Measurements from ENCODE around the gene TCEANC2.

Gene TCEANC2

GRCh38 chr1:54131419-54131818, 78.0 kb downstream of the TCEANC2 start:
- no peak overlapping the region for H3K27ac ChIP-seq (ENCODE audit: low read depth, low read length, poor library complexity, severe bottlenecking)
- no peaks in the 10 kb centered on the region for H3K9me2 ChIP-seq (ENCODE audit: low read depth, low read length)
- no peak overlapping the region for H3K9ac ChIP-seq (ENCODE audit: low read length)
- H2AFZ ChIP-seq (ENCODE audit: low read length) = no peak overlapping the region
- H3K79me2 ChIP-seq (ENCODE audit: insufficient read depth, low read length) = no peaks in the 10 kb centered on the region
- no peaks in the 10 kb centered on the region for H3K4me1 ChIP-seq (ENCODE audit: insufficient read depth, low read length, severe bottlenecking)
- no peak overlapping the region for H3K4me3 ChIP-seq (ENCODE audit: low read depth, low read length, poor library complexity, severe bottlenecking)
- no peaks in the 10 kb centered on the region for H4K20me1 ChIP-seq (ENCODE audit: insufficient read depth, low read length)
- H3K27me3 ChIP-seq (ENCODE audit: insufficient read depth, low read length) = 0 out of 2 replicates have a peak, but pooled peaks cover 3% of the 10 kb centered on the region
- H3K9me3 ChIP-seq (ENCODE audit: low read length) = no peaks in the 10 kb centered on the region
- H3K4me2 ChIP-seq (ENCODE audit: low read length) = no peak overlapping the region
- no peak for TF ChIP-seq EZH2 (IDR thresholded peaks at IDR 0.05; ENCODE audit: borderline replicate concordance, low read length)
- TF ChIP-seq, protein P1, sequence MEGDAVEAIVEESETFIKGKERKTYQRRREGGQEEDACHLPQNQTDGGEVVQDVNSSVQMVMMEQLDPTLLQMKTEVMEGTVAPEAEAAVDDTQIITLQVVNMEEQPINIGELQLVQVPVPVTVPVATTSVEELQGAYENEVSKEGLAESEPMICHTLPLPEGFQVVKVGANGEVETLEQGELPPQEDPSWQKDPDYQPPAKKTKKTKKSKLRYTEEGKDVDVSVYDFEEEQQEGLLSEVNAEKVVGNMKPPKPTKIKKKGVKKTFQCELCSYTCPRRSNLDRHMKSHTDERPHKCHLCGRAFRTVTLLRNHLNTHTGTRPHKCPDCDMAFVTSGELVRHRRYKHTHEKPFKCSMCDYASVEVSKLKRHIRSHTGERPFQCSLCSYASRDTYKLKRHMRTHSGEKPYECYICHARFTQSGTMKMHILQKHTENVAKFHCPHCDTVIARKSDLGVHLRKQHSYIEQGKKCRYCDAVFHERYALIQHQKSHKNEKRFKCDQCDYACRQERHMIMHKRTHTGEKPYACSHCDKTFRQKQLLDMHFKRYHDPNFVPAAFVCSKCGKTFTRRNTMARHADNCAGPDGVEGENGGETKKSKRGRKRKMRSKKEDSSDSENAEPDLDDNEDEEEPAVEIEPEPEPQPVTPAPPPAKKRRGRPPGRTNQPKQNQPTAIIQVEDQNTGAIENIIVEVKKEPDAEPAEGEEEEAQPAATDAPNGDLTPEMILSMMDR (IDR thresholded peaks at IDR 0.05; ENCODE audit: low read length) = no peak
- H3F3A ChIP-seq (ENCODE audit: insufficient read depth, low read length) = no peaks in the 10 kb centered on the region
- no peaks in the 10 kb centered on the region for H3K36me3 ChIP-seq (ENCODE audit: insufficient read depth, low read length)

- no peak overlapping the region for H2AFZ ChIP-seq (ENCODE audit: low read length)
Observed at GRCh38 chr1:54132495-54132894, 79.1 kb downstream of the TCEANC2 start.

DNA sequence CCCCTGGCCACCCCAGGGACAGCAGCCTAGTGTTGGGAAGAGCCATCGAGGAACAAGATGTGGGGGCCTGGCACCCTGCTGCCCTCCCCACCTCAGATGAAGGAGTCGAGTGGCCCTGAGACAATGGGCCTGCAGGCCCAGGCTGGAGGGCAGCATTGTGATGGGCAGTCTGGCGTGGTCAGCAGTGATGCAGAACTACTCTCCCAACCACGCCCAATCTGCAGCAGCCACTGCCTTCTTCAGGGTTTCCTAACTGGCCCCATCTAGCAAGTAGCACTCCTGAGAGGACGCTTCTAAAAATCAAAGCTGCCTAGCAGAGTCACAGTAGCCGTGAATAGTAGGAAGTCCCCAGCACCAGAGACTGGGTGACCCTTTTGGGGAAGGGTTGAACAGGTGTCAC, 80.9 kb downstream of the TCEANC2 start:
- Histone ChIP-seq H3K79me2 (ENCODE audit: insufficient read depth, low read length) (no peaks in the 10 kb centered on the region), H3K9me2 (ENCODE audit: low read depth, low read length) (no peaks in the 10 kb centered on the region), H4K20me1 (ENCODE audit: insufficient read depth, low read length) (no peaks in the 10 kb centered on the region), H3K9me3 (ENCODE audit: low read length) (no peaks in the 10 kb centered on the region), H3K36me3 (ENCODE audit: insufficient read depth, low read length) (no peaks in the 10 kb centered on the region), H3K27ac (ENCODE audit: low read depth, low read length, poor library complexity, severe bottlenecking) (no peak overlapping the region), H2AFZ (ENCODE audit: low read length) (no peak overlapping the region), H3K4me3 (ENCODE audit: low read depth, low read length, poor library complexity, severe bottlenecking) (no peak overlapping the region), H3K27me3 (ENCODE audit: insufficient read depth, low read length) (no peaks in the 10 kb centered on the region), H3K4me1 (ENCODE audit: insufficient read depth, low read length, severe bottlenecking) (no peaks in the 10 kb centered on the region), H3F3A (ENCODE audit: insufficient read depth, low read length) (no peaks in the 10 kb centered on the region), H3K9ac (ENCODE audit: low read length) (no peak overlapping the region), H3K4me2 (ENCODE audit: low read length) (no peak overlapping the region)
- no peak for TF ChIP-seq EZH2 (IDR thresholded peaks at IDR 0.05; ENCODE audit: borderline replicate concordance, low read length)
- TF ChIP-seq, protein P1 (IDR thresholded peaks at IDR 0.05; ENCODE audit: low read length) = no peak

More at GRCh38 chr1:54132495-54132894, 79.1 kb downstream of the TCEANC2 start:
- TF ChIP-seq EZH2 (IDR thresholded peaks at IDR 0.05; ENCODE audit: borderline replicate concordance, low read length) = no peak
- TF ChIP-seq, protein P1 (IDR thresholded peaks at IDR 0.05; ENCODE audit: low read length) = no peak
- Histone ChIP-seq H3K4me3 (ENCODE audit: low read depth, low read length, poor library complexity, severe bottlenecking) (no peak overlapping the region), H3K27ac (ENCODE audit: low read depth, low read length, poor library complexity, severe bottlenecking) (no peak overlapping the region), H3K79me2 (ENCODE audit: insufficient read depth, low read length) (no peaks in the 10 kb centered on the region), H3K9me3 (ENCODE audit: low read length) (no peaks in the 10 kb centered on the region), H4K20me1 (ENCODE audit: insufficient read depth, low read length) (no peaks in the 10 kb centered on the region), H3K9me2 (ENCODE audit: low read depth, low read length) (no peaks in the 10 kb centered on the region), H3F3A (ENCODE audit: insufficient read depth, low read length) (no peaks in the 10 kb centered on the region), H3K4me2 (ENCODE audit: low read length) (no peak overlapping the region), H3K9ac (ENCODE audit: low read length) (no peak overlapping the region), H3K36me3 (ENCODE audit: insufficient read depth, low read length) (no peaks in the 10 kb centered on the region), H3K27me3 (ENCODE audit: insufficient read depth, low read length) (0 out of 2 replicates have a peak, but pooled peaks cover 2% of the 10 kb centered on the region), H3K4me1 (ENCODE audit: insufficient read depth, low read length, severe bottlenecking) (no peaks in the 10 kb centered on the region)
